Stomach (tissue), 4 donors: ENCODE results near the gene ADD2.

Source experiments
- POLR2A ChIP-seq, 4 donors: fragments of 450-650 bp; IDR thresholded peaks; one replicate each; pipeline ENCODE4 v1.6.1; 2016; ENCODE audit warnings: antibody characterized with exemption in 4 of 4, control low read depth in 2 of 4, mild to moderate bottlenecking in 1 of 4, moderate library complexity in 1 of 4
- TF ChIP-seq, protein P1 (sequence below), 7 experiments: fragments of 450-650 bp in 4 of 7; fragments of 200-600 bp in 3 of 7; sonication (generic) in 3 of 7; IDR thresholded peaks; one replicate each; pipeline ENCODE4 v1.5.1; 2016 to 2019; ENCODE audit warnings: antibody characterized with exemption in 7 of 7, control low read depth in 2 of 7, mild to moderate bottlenecking in 1 of 7

DNA sequence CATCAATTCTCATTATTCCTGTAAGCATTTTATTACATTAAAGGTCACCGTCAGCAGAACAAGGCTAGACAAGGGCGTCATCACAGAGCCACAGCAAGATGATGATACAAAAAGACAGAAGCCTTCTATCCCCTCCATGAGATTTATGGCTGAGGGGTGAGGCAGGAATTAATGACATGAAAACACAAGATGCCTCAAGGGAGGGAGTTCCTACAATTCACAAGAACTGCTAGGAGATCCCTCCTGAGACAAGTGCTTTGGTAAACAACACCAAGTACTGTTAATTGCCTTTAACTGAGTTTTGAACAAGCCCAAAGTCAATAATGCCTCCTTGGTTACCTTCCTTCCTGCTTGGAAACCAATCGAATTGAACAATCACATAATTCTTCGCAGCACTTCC lies 14.1 kb downstream of the ADD2 start:
- TF ChIP-seq, protein P1, sequence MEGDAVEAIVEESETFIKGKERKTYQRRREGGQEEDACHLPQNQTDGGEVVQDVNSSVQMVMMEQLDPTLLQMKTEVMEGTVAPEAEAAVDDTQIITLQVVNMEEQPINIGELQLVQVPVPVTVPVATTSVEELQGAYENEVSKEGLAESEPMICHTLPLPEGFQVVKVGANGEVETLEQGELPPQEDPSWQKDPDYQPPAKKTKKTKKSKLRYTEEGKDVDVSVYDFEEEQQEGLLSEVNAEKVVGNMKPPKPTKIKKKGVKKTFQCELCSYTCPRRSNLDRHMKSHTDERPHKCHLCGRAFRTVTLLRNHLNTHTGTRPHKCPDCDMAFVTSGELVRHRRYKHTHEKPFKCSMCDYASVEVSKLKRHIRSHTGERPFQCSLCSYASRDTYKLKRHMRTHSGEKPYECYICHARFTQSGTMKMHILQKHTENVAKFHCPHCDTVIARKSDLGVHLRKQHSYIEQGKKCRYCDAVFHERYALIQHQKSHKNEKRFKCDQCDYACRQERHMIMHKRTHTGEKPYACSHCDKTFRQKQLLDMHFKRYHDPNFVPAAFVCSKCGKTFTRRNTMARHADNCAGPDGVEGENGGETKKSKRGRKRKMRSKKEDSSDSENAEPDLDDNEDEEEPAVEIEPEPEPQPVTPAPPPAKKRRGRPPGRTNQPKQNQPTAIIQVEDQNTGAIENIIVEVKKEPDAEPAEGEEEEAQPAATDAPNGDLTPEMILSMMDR (IDR thresholded peaks at IDR 0.05), result no peak
- no peak for TF ChIP-seq POLR2A (IDR thresholded peaks at IDR 0.05)
